Activated CD8-positive, alpha-beta T cell treated with anti-CD3 and anti-CD28 coated beads for 36 hours (primary cell): ENCODE data around the gene WDSUB1. TPM values are rescaled to one million over a fixed set of nuclear protein-coding genes. Genes with fewer than 3 reads are reported as not detected.

Source experiments
- ATAC-seq: fragments of 200-7000 bp; cut with Tn5 transposase; one replicate; pipeline ENCODE4 v1.10.0; 2021; ENCODE audit warnings: mild to moderate bottlenecking, moderate library complexity
- CTCF ChIA-PET: fragments of 350-600 bp; sonication (Branson Sonifier 250); formaldehyde crosslinking; loops from one replicate; lab custom pipeline; 2021; ENCODE audit warnings: antibody characterized with exemption; lab: Charles Lee
- POLR2A ChIA-PET: fragments of 350-600 bp; sonication (Branson Sonifier 250); formaldehyde crosslinking; loops from one replicate; lab custom pipeline; 2021; ENCODE audit warnings: antibody characterized with exemption; lab: Charles Lee
- DNase-seq: peaks from one replicate; pipeline ENCODE4 v3.0.0-alpha.2; 2020
- H3K27ac Mint-ChIP-seq: one replicate; pipeline ENCODE4 v1.8.0; 2021; ENCODE audit warnings: mild to moderate bottlenecking, mixed read lengths
- H3K27me3 Mint-ChIP-seq: one replicate; pipeline ENCODE4 v1.8.0; 2021; ENCODE audit warnings: mixed read lengths
- H3K36me3 Mint-ChIP-seq: one replicate; pipeline ENCODE4 v1.8.0; 2021; ENCODE audit warnings: low read depth, mixed read lengths
- H3K4me1 Mint-ChIP-seq: one replicate; pipeline ENCODE4 v1.8.0; 2021; ENCODE audit warnings: low read depth, mixed read lengths
- H3K4me3 Mint-ChIP-seq: one replicate; pipeline ENCODE4 v1.8.0; 2021; ENCODE audit warnings: mild to moderate bottlenecking, moderate library complexity, mixed read lengths
- H3K9me3 Mint-ChIP-seq: one replicate; pipeline ENCODE4 v1.8.0; 2021; ENCODE audit warnings: mixed read lengths
- CTCF ChIP-seq: fragments of 200-600 bp; IDR thresholded peaks from one replicate; pipeline ENCODE4 v1.8.0; 2022; ENCODE audit warnings: antibody characterized with exemption, mild to moderate bottlenecking
- intact Hi-C: fragments of 100-400 bp; cut with micrococcal nuclease; formaldehyde crosslinking; loops from one replicate; pipeline ENCODE4 v1.10.0; 2022
- total RNA-seq, 2 experiments: library from RNA; stranded (reverse); gene quantifications; one replicate each; pipeline ENCODE4 v1.2.3, GENCODE V29; 2021

The WDSUB1 gene
- total RNA-seq, 2 experiments from 2014 or later: 6.8 to 8.6 TPM

- Mint-ChIP-seq H3K36me3 (peaks cover 35% of the 10 kb centered on the region), H3K27me3 (no peaks in the 10 kb centered on the region), H3K27ac (no peak overlapping the region), H3K9me3 (no peaks in the 10 kb centered on the region), H3K4me3 (no peak overlapping the region), H3K4me1 (peaks cover 7% of the 10 kb centered on the region)
- ATAC-seq: no peak
- ChIA-PET POLR2A (interaction anchor here (1.4 kb wide), 1 partner anchor 42 kb away, joined by 3 read pairs; no protein-coding TSS in a partner anchor), CTCF (no interaction called here)
- TF ChIP-seq CTCF: no peak
- no peak for DNase-seq
- intact Hi-C loops: no loop called here
Measured at GRCh38 chr2:159270744-159271379, 15.6 kb downstream of the WDSUB1 start.

GRCh38 chr2:159267921-159268320, 18.6 kb downstream of the WDSUB1 start:
- Mint-ChIP-seq H3K9me3 (no peaks in the 10 kb centered on the region), H3K36me3 (peaks cover 33% of the 10 kb centered on the region), H3K27me3 (no peaks in the 10 kb centered on the region), H3K4me3 (no peak overlapping the region), H3K27ac (no peak overlapping the region), H3K4me1 (no peaks in the 10 kb centered on the region)
- no peak for ATAC-seq
- ChIA-PET CTCF (no interaction called here), POLR2A (interaction anchor here (1.0 kb wide), 1 partner anchor 18 kb away, joined by 4 read pairs; no protein-coding TSS in a partner anchor)
- no peak for TF ChIP-seq CTCF
- no peak for DNase-seq
- intact Hi-C loops: no loop called here

GRCh38 chr2:159266554-159266953, 19.9 kb downstream of the WDSUB1 start:
- no peaks in the 10 kb centered on the region for H3K9me3 Mint-ChIP-seq

GRCh38 chr2:159265171-159265576, 21.3 kb downstream of the WDSUB1 start:
- H3K4me1 Mint-ChIP-seq: no peaks in the 10 kb centered on the region
- DNase-seq: no peak
- no peaks in the 10 kb centered on the region for H3K27me3 Mint-ChIP-seq
- no peak for ATAC-seq
- H3K4me3 Mint-ChIP-seq: no peak overlapping the region
- intact Hi-C loops: no loop called here
- H3K36me3 Mint-ChIP-seq: peaks cover 15% of the 10 kb centered on the region
- CTCF ChIA-PET: interaction anchor here (0.6 kb wide), 1 partner anchor 19 kb away, joined by 3 read pairs; no protein-coding TSS in a partner anchor
- no peaks in the 10 kb centered on the region for H3K9me3 Mint-ChIP-seq
- no peak for TF ChIP-seq CTCF
- no peak overlapping the region for H3K27ac Mint-ChIP-seq
- POLR2A ChIA-PET: no interaction called here

More at GRCh38 chr2:159266554-159266953, 19.9 kb downstream of the WDSUB1 start:
- no peak overlapping the region for H3K4me3 Mint-ChIP-seq
- ChIA-PET POLR2A (interaction anchor here (0.7 kb wide), 1 partner anchor 201 kb away, joined by 3 read pairs; no protein-coding TSS in a partner anchor), CTCF (interaction anchor here (1.2 kb wide), 1 partner anchor 13 kb away, joined by 3 read pairs; no protein-coding TSS in a partner anchor)
- peaks cover 27% of the 10 kb centered on the region for H3K36me3 Mint-ChIP-seq
- H3K27ac Mint-ChIP-seq: no peak overlapping the region
- no peaks in the 10 kb centered on the region for H3K27me3 Mint-ChIP-seq
- intact Hi-C loops: no loop called here
- TF ChIP-seq CTCF: no peak
- no peaks in the 10 kb centered on the region for H3K4me1 Mint-ChIP-seq
- ATAC-seq (no peak), DNase-seq (no peak)

GRCh38 chr2:159262904-159263303, 23.6 kb downstream of the WDSUB1 start:
- ATAC-seq (no peak), DNase-seq (no peak)
- Mint-ChIP-seq H3K27me3 (no peaks in the 10 kb centered on the region), H3K4me3 (no peak overlapping the region), H3K27ac (no peak overlapping the region), H3K9me3 (no peaks in the 10 kb centered on the region), H3K36me3 (peaks cover 15% of the 10 kb centered on the region), H3K4me1 (no peaks in the 10 kb centered on the region)
- ChIA-PET POLR2A (no interaction called here), CTCF (no interaction called here)
- intact Hi-C loops: no loop called here
- no peak for TF ChIP-seq CTCF
